Measurements from ENCODE around the gene PCTP. TPM values are rescaled to one million over a fixed set of nuclear protein-coding genes. Genes with fewer than 3 reads are reported as not detected.

The PCTP gene
- total and polyA plus RNA-seq, 9 of the 15 experiments (the other 6 are each of a cell fraction or from before 2014, with no cell fraction given), result 10.9 to 62.3 (median 41.2) TPM

DNA sequence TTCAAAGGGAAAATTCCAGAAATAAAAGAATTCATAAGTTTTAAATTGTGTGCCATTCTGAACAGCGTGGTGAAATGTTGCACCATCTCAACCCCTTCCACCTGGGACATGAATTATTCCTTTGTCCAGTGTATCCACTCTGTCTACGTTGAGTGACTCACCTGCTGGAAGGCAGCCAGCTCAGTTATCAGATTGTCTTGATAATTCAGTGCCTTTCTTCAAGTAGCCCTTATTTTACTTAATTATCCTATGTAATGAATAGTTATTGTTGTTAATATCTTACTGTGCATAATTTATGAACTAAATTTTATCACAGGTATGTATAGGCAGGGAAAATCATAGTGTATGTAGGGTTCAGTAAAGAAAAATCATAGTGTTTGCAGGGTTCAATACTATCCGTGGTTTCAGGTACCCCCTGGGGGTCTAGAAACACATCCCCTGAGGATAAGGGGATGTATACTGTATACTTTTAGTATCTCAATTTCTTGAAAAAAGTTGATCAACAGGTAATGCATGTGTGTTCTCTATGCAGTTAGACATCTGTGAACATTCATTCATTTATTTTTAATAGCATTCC, 7.7 kb upstream of the PCTP start (continued):
- TF ChIP-seq ZNF217 (CRISPR knock-in tag; IDR thresholded peaks at IDR 0.05), result no peak
- TF ChIP-seq, protein P1, sequence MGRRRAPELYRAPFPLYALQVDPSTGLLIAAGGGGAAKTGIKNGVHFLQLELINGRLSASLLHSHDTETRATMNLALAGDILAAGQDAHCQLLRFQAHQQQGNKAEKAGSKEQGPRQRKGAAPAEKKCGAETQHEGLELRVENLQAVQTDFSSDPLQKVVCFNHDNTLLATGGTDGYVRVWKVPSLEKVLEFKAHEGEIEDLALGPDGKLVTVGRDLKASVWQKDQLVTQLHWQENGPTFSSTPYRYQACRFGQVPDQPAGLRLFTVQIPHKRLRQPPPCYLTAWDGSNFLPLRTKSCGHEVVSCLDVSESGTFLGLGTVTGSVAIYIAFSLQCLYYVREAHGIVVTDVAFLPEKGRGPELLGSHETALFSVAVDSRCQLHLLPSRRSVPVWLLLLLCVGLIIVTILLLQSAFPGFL (CRISPR knock-in tag; IDR thresholded peaks at IDR 0.05), result no peak
- TF ChIP-seq KDM4B (IDR thresholded peaks at IDR 0.05; ENCODE audit: borderline replicate concordance in 2 of 2, low read depth in 1 of 2), result no peak
- TF ChIP-seq, protein P2, sequence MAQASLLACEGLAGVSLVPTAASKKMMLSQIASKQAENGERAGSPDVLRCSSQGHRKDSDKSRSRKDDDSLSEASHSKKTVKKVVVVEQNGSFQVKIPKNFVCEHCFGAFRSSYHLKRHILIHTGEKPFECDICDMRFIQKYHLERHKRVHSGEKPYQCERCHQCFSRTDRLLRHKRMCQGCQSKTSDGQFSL (CRISPR knock-in tag; IDR thresholded peaks at IDR 0.05), result no peak
- TF ChIP-seq, protein P2 (tag; IDR thresholded peaks at IDR 0.05), result no peak
- no peak for TF ChIP-seq FOXJ2 (tag; IDR thresholded peaks at IDR 0.05)
- TF ChIP-seq ILF3 (IDR thresholded peaks at IDR 0.05; ENCODE audit: borderline replicate concordance), result no peak
- TF ChIP-seq ZFP1 (CRISPR knock-in tag; IDR thresholded peaks at IDR 0.05), result no peak
- TF ChIP-seq PHTF2 (CRISPR knock-in tag; IDR thresholded peaks at IDR 0.05), result no peak
- TF ChIP-seq CEBPG (CRISPR knock-in tag; IDR thresholded peaks at IDR 0.05), result no peak; the same call in 1 of the 2 replicates
- TF ChIP-seq CEBPG (tag; conservative IDR thresholded peaks at IDR 0.05 in 1 of 2, IDR thresholded peaks at IDR 0.05 in 1 of 2), result peak; percentile 47 to 50; a peak in 3 of 4 replicates
- TF ChIP-seq SETDB1 (IDR thresholded peaks at IDR 0.05; ENCODE audit: low read length), result no peak
- TF ChIP-seq, protein P3, sequence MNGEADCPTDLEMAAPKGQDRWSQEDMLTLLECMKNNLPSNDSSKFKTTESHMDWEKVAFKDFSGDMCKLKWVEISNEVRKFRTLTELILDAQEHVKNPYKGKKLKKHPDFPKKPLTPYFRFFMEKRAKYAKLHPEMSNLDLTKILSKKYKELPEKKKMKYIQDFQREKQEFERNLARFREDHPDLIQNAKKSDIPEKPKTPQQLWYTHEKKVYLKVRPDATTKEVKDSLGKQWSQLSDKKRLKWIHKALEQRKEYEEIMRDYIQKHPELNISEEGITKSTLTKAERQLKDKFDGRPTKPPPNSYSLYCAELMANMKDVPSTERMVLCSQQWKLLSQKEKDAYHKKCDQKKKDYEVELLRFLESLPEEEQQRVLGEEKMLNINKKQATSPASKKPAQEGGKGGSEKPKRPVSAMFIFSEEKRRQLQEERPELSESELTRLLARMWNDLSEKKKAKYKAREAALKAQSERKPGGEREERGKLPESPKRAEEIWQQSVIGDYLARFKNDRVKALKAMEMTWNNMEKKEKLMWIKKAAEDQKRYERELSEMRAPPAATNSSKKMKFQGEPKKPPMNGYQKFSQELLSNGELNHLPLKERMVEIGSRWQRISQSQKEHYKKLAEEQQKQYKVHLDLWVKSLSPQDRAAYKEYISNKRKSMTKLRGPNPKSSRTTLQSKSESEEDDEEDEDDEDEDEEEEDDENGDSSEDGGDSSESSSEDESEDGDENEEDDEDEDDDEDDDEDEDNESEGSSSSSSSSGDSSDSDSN (IDR thresholded peaks at IDR 0.05; ENCODE audit: borderline replicate concordance in 1 of 2, low read depth in 2 of 2, low read length in 2 of 2), result no peak
- TF ChIP-seq HDAC1 (IDR thresholded peaks at IDR 0.05), result no peak
- no peak for TF ChIP-seq SMARCC2 (IDR thresholded peaks at IDR 0.05; ENCODE audit: low read depth)
- no peak for TF ChIP-seq LARP7 (IDR thresholded peaks at IDR 0.05)
- TF ChIP-seq, protein P4, sequence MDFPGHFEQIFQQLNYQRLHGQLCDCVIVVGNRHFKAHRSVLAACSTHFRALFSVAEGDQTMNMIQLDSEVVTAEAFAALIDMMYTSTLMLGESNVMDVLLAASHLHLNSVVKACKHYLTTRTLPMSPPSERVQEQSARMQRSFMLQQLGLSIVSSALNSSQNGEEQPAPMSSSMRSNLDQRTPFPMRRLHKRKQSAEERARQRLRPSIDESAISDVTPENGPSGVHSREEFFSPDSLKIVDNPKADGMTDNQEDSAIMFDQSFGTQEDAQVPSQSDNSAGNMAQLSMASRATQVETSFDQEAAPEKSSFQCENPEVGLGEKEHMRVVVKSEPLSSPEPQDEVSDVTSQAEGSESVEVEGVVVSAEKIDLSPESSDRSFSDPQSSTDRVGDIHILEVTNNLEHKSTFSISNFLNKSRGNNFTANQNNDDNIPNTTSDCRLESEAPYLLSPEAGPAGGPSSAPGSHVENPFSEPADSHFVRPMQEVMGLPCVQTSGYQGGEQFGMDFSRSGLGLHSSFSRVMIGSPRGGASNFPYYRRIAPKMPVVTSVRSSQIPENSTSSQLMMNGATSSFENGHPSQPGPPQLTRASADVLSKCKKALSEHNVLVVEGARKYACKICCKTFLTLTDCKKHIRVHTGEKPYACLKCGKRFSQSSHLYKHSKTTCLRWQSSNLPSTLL (IDR thresholded peaks at IDR 0.05), result no peak
- TF ChIP-seq, protein P5, sequence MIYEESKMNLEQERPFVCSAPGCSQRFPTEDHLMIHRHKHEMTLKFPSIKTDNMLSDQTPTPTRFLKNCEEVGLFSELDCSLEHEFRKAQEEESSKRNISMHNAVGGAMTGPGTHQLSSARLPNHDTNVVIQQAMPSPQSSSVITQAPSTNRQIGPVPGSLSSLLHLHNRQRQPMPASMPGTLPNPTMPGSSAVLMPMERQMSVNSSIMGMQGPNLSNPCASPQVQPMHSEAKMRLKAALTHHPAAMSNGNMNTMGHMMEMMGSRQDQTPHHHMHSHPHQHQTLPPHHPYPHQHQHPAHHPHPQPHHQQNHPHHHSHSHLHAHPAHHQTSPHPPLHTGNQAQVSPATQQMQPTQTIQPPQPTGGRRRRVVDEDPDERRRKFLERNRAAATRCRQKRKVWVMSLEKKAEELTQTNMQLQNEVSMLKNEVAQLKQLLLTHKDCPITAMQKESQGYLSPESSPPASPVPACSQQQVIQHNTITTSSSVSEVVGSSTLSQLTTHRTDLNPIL (CRISPR knock-in tag; IDR thresholded peaks at IDR 0.05), result no peak
- TF ChIP-seq HEY1 (CRISPR knock-in tag; IDR thresholded peaks at IDR 0.05; ENCODE audit: borderline replicate concordance), result no peak
- TF ChIP-seq ZFP30 (CRISPR knock-in tag; IDR thresholded peaks at IDR 0.05; ENCODE audit: borderline replicate concordance), result no peak
